ENCODE results near the gene ITGA7.
"Not testable (repeated sequence)": the region's sequence is repeated elsewhere in the genome, so short reads cannot be mapped to it uniquely, and the experiment has no call there.

The ITGA7 gene

DNA sequence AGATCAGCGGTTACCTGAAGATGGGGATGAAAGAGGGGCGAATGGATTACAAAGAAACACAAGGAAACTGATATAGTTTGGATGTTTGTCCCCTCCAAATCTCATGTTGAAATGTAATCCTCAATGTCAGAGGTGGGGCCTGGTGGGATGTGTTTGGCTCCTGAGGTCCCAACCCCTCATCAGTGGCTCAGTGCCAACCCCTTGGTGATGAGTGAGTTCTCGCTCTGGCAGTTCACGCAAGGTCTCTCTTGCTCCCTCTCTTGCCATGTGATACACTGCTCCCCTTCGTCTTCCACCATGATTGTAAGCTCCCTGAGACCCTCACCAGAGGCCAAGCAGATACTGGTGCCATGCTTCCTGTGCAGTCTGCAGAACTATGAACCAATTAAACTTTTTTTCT lies 28.0 kb downstream of the ITGA7 start:
- DNase-seq, result no peak

DNA sequence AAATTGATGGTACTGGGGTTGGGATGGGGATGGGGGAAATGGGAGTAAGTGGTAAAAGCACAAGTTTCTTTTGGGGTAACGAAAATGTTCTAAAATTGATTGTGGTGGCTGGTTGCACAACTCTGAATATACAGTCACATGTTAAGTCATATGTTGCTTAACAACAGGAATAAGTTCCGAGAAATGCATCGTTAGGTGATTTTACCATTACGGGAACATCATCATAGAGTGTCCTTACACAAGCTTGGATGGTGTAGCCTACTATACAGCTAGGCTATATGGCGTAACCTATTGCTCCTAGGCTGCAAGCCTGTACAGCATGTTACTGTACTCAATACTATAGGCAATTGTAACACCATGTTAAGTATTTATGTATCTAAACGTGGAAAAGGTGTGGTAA lies 31.0 kb downstream of the ITGA7 start:
- DNase-seq, result no peak

DNA sequence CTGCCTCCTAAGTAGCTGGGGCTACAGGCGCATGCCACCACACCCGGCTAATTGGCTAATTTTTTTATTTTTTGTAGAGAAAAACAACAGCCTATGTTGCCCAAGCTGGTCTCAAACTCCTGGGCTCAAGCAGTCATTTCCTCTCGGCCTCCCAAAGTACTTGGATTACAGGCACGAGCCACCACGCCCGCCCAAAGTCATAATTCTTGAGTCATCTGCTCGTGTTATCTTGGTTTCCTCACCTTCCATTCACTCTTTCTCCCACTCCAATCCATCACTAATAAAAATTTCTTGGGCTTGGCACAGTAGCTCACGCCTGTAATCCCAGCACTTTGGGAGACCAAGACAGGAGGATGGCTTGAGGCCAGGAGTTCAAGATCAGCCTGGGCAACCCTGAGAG lies 32.0 kb downstream of the ITGA7 start:
- no peak for DNase-seq

DNA sequence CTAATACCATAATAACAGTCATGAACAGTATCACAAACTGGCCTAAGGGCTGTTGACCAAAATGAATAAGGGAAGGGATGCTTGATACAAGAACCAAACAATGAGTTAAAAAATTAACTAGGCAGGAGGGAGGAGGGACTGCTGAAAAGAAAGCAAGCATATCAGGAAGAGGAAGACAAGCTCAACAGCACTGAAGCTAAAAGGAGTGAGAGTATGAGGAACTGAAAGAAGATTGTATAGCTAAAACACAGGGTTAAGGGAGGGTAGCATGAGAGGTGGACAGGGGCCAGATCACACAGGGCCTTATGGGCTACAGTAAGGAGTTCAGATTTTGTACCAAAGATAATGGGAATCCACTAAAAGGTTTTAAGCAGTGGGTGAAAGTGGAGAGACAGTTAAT lies 34.1 kb downstream of the ITGA7 start:
- no peak for DNase-seq

DNA sequence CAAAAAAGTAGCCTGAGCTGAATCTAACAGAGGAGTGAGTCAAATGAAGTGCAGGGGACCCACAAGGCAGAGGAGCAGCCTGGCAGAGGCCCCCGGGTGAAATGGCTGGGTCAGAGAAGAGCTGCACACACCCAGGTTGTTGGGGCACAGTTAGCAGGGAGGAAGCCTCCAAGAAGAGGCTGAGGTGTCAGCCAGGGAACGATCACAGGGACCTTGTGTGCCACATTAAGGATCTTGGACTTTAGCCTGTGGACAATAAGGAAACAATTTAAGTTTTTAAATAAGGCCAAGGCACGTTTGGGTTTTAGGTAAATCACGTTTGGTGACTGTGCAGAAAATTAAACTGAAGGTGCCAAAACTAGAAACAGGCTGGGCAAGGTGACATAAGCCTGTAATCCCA lies 36.0 kb downstream of the ITGA7 start:
- no peak for DNase-seq

DNA sequence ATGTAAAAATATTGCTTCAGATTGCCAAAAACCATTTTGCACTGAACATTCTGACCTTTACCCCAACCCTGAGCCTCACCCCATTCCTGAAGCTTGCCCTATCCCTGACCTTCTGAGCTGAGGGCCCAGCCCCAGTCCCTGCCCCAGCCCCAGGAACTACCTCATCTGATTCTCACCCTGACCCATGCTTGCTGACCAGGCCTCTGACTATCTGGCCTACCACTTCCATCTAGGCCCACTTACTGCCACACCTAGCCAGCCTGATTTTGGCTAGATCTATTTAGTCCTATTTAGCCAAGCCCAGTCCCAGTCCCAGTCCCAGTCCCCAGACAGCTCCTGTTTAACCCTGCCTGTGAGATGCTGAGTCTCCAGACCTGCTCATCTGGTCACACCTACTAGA lies 37.4 kb downstream of the ITGA7 start:
- DNase-seq, result no peak

DNA sequence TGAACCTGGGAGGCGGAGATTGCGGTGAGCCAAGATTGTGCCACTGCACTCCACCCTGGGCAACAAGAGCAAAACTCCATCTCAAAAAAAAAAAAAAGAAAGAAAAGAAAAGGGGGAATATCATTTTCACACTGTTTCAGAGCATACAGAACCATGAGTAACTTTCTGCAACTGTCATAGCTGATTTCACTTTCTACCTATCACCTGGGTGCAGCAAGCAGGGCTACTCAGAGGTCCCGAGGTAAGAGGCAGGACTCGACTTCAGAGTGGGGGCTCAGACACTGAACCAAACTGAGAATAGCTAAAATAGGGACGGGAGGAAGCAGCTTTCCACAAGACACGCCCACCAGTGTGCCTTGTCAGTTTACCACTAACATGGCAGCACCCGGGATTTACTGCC lies 41.2 kb downstream of the ITGA7 start:
- no peak for DNase-seq

DNA sequence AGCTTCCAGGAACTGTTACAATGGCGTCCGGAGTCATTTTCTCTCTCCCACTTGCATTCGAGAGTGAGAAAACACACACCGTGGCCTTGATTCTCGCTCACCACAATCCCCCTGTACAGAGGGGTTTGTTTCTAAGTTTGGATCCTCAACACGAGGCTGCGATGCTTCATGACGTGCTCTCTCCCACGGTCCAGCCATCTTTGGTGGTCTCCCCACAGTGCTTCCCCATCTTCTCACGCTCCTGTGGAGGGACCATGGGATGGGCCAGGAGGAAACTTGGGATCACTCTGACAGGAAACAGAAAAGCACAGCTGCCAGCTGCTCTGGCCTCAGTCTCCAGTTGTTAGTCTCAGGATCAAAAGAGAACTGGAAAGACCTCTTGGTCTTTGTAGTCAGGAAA lies 42.9 kb downstream of the ITGA7 start:
- no peak for DNase-seq

DNA sequence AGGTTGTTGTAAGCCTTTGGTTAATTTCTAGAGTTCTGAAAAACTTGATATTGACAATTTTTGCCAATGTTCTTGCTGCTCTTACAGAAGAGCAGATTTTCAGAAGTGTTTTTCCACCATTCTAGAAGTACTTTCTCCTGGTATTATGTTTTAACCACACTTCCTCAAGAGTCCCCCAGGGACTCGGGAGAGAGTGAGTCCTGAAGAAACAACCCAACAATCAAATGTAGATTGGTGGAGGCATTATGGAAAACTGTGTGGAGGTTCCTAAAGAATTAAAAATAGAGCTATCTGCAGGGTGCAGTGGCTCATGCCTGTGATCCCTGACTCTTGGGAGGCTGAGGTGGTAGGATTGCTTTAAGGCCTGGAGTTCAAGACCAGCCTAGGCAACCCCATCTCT lies 44.3 kb downstream of the ITGA7 start:
- DNase-seq, result no peak

DNA sequence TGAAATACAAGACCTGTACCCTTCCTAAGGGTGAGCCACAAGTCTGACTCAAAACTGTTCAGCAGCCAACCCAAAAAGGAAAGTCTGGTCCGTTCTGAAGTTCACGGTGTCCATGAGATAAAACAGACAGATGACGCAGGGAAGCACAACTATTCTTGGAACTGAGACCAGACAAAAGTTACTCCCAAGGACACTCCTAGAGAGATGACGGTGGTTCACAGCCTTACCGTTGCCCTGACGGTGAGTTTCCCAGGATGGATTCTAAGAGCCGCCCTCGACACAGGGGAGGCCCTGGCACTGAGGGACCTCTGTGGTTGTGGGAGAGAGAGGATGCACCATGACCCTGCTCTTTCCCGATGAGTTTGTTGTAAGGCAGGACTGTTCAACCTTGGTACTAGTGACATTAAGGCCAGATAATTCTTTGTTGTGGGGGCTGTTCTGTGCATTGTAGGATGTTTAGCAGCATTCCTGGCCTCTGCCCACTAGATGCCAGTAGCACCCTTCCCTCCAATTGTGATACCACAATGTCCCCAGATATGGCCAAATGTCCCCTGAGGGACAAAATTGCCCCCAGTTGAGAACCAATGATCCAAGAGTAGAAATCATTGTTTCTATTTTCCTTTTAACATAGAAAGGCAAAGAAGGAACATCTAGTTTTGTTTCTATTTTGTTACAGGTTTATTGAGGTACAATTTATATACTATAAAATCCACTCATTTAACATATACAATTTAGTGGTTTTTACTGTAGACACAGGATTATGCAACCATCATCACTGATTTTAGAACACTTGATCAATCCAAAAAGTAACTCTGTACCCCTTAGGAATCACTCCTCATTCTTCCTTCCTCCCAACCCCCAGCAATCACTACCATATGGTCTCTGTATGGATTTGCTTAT lies 48.0 kb downstream of the ITGA7 start:
- DNase-seq, result no peak

DNA sequence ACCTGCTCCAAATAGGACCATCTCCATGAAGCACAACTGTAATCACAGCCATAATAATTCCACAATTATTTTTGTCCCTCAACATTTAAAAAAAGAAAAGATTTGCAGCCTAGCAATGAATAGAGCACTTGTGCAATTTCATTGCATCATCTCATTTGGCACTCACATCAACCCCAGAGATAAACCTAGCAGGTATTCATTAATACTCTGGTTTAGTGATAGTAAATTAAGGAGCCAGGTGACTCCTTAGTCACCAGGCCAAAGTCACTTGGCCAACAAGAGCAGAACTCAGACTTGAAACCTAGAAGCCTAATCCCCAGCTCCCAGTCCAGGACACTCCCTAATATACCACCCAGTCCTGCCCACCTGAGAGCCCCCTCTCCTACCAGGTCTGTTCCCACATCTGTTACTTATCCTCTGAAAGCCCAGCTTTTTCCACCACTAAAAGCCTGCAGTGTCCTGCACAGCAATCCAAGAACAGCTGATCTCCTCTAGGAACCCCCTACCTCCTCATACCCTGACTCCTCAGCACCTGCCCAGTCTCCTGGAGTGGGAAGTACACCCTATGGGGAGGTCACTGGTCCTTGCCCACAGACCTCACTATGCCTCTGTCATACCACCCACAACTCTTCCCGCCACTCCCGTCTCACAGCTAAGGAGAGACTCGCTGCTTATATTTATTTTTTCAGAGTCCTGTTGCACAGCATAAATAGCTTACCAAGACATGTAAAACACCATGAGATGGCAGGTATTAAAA lies 48.9 kb downstream of the ITGA7 start:
- no peak for DNase-seq

DNA sequence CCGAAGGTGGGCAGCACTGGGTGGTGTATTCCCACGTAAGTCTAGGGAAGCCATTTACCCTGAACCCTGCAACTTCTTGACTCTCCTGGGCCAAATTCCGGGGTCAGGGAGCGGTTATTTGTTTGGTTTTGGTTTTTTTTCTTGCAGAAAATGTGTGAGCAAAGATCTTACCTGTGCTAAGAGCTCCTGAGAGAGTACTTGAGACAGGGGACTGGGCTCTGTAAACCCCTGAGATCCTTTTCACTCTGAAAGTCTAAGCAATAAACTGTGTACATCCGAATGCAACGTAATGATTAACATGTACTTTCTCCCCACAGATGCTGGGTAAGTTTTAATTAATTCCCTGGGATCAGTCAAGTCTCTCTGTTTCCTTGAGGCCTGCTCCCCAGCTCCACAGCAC lies 49.5 kb downstream of the ITGA7 start:
- no peak for DNase-seq

DNA sequence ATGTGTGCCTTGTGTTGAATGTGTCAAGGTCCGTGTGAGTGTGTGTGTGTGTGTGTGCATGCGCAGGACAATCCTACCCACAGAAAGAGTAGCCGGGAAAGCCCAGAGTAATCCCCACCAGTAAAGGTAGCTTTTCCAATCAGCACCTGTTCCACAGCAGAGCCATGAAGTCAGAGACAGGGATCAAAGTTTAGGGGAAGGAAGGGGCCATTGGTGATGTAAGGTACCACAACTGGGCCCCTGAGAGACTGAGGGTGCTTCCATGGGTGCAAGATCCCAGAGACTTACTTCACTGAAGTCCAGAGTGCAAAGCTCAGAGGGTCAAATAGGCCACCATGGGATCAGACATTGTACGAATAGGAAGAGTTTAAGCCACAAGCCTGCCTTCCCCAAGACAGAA lies 50.5 kb downstream of the ITGA7 start:
- no peak for DNase-seq

DNA sequence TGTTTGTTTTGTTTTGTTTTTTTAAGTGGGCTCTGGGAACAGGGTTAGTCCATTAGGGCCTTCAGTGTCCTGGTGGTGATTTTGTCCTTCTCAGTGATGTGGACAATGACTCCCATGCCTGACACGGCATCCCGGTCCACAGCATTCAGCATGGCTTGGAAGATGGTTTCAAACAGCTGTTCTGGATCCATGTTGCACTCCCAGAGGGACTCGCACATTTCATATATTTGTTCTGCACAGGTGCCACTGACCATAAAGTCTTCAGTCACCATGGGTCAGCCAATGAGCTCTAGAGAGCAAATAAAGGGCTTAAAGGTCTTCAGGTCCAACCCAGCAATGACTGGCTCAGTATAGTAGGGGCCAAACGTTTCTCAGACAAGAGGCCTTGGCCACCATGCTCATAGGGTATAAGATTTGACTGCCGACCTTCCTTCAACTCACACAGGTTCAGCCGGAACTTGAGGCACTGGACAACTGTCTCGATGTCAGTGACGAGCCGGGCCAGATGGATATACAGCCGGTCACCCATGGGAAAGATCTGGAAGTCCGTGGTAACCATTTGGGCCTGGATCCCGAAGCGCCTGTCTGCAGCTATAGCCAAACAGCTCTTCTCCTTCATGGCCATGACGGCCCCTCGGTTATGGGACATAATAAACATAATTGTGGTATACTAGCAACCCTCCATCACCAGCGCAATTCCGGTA lies 53.0 kb downstream of the ITGA7 start:
- no peak for DNase-seq

DNA sequence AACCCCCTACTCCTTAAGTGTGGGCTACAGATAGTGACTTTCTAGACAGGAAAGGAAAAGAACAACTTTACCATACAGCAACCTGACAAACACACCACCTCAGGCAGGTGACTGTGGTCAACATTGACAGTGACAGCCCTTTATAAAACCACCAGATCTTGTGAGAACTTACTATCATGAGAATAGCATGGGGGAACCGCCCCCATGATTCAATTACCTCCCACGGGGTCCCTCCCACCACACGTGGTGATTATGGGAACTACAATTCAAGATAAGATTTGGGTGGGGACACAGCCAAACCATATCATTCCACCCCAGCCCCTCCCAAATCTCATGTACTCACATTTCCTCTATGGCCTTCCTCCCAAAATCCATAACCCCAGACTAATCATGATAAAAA lies 54.7 kb downstream of the ITGA7 start:
- DNase-seq, result no peak

DNA sequence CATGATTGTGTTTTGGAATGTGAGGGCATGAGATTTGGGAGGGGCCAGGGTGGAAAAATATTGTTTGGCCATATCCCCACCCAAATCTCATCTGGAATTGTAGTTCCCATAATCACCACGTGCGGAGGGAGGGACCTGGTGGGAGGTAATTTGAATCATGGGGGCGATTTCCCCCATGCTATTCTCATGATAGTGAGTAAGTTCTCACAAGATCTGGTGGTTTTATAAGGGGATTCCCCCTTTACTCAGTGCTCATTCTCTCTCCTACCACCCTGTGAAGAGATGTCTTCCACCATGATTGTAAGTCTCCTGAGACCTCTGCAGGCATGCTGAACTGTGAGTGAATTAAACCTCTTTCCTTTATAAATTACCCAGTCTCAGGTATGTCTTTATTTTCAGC lies 55.4 kb downstream of the ITGA7 start:
- peak; percentile 33 to 51 for DNase-seq

DNA sequence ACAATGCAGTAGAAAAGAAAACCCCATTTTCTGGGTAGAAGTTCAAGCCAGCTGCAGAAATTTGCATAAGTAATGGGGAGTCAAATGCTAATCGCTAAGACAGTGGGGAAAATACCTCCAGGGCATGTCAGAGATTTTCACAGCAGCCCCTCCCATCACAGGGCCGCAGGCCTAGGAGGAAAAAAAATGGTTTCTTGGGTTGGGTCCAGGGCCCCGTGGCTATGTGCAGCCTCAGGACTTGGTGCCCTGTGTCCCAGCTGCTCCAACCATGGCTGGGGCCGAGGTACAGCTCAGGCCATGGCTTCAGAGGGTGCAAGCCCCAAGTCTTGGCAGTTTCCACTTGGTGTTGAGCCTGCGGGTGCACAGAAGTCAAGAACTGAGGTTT lies 56.4 kb downstream of the ITGA7 start:
- no peak for DNase-seq

DNA sequence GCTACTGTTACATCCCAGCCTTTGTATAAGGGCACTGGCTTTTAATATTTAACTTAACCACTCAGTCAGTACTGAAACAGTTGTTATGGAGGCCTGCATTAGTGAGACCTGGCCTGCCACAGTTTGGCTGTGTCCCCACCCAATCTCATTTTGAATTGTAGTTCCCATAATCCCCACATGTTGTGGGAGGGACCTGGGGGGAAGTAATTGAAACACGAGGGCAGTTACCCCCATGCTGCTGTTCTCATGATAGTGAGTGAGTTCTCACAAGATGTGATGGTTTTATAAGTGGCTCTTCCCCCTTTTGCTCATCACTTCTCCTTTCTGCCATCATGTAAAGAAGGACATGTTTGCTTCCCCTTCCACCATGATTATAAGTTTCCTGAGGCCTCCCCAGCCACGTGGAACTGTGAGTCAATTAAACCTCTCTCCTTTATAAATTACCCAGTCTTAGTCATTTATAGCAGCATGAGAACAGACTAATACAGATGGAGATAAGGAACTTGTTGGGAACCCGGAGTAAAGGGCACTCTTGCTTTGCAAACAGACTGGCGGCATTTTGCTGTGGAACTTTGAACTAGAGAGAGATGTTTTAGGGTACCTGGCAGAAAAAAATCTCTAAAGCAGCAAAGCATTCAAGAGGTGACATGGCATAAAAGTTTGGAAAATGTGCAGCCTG lies 56.9 kb downstream of the ITGA7 start:
- not testable (repeated sequence) for DNase-seq

DNA sequence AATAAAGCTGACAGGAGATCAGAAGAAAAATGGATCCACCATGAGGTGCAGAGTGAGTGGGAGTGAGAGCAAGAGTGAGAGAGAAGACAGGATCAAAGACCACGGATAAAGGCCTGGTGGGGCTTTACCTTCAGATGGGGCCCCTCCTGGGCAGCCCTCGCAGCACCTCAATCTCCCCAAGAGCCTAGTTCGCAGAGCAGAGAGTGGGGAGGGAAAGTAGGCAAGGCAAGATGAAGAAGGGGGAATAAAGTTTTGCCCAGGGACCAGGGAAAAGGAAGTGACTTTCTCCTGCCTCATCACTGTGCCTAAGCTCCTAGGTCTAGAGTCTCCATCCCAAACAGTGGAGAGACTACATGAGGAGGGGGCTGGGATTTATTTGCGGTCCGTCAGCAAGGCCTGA lies 60.7 kb downstream of the ITGA7 start:
- no peak for DNase-seq

DNA sequence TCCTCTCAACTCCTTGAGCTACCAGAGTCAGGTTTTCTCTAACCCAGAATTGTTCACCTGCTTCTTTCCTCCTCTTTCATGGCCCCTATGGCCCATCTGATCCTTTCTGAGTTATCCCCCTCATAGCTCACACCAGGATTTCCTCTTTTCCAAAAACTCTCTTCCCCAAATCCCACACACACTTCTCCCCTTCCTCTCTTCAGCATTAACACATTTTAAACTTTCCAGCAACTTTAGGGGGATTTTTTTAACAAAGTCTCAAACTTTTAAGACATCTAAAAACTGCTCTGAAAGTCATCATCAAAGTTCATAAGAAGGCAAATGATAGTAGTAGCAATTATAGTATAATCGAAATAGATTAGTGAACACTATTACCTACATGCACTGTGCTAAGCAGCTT lies 63.1 kb downstream of the ITGA7 start:
- DNase-seq, result no peak

DNA sequence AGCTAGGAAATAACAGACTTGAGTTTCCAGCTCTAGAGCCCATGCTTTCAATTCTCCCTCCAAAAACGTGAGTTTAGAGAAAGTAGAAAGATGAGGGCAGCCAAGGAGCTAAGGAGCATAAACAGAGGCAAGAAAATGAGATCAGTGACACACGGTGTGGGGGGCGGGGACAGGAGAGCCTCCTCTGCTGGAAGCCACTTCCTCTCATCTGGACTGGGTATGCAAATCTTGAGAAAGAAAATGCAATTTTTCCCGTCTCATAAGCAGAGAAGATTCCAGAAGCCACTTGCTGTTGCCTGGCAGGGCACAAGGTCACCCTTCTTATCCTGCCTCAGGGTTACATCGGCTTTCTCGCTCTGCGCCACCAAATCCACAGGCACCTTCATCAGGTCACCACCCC lies 65.0 kb downstream of the ITGA7 start:
- DNase-seq, result peak in 1 of 2 donors; percentile 46

DNA sequence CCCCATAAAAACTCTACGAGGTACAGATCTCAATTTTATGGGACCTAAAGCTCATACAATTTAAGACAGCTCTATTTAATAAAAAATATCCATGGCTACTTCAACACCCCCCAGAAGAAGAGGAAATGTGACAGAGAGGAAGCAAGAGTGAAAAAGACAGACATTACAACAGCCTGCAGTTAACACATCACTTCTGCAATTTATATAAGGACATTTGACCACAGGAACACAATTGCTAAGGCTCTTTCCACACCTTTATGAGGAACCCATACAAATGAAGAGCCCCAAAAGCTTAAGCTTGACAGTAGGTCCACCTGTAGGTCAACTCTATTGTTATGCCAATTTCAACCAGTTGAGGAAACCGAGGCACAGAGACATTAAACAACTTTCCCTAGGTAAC lies 65.4 kb downstream of the ITGA7 start:
- no peak for DNase-seq

DNA sequence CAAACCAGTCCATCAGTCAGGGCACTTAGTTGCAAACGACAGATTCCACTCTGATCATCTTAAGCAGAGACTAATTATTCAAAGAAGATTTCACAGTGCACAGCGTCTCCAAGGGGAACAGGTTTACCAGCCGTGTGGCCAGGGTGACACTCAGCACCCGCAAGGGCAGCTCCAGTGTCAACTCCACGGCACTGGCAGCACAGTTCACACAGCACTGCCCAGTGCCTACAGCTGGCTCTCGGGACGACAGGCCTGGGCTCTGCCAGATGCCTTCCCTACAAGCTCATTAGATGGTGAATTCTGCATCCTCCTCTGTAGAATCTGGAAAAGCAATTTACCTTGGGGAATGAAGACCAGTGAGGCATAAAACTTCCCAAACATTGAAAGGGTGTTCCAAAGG lies 66.1 kb downstream of the ITGA7 start:
- no peak for DNase-seq
